ENCODE results near the gene FABP6. TPM values are rescaled to one million over a fixed set of nuclear protein-coding genes. Genes with fewer than 3 reads are reported as not detected.

The FABP6 gene
- total and polyA plus RNA-seq, 9 of the 15 experiments (the other 6 are each of a cell fraction or from before 2014, with no cell fraction given), result 0.11 to 0.33 (median 0.21) TPM; not detected in 4

- peak; percentile 94 for ATAC-seq
- intact Hi-C loops (cut with micrococcal nuclease), result loop anchor here (1.0 to 5.0 kb wide), 2 partner anchors 17 to 179 kb away; no protein-coding TSS in a partner anchor
- peak overlapping the region; percentile 87 for H3K4me2 ChIP-seq (ENCODE audit: insufficient read depth, low read length)
- TF ChIP-seq NUFIP1 (IDR thresholded peaks at IDR 0.05; ENCODE audit: partially characterized antibody), result peak; percentile 6
- TF ChIP-seq ELF1 (tag; IDR thresholded peaks at IDR 0.05), result 0 out of 2 replicates have a peak, but pooled peaks have one; percentile 44
- TF ChIP-seq CHD4 (IDR thresholded peaks at IDR 0.05; ENCODE audit: insufficient read depth, insufficient replicate concordance, low read depth, low read length, poor library complexity, severe bottlenecking), result no peak
- peak; percentile 64 for TF ChIP-seq USF1 (CRISPR knock-in tag; IDR thresholded peaks at IDR 0.05)
- peak; percentile 86 for TF ChIP-seq ATF3 (IDR thresholded peaks at IDR 0.05)
- peak; percentile 66 for TF ChIP-seq ATF3 (CRISPR knock-in tag; conservative IDR thresholded peaks at IDR 0.05)
- TF ChIP-seq L3MBTL2 (IDR thresholded peaks at IDR 0.05), result peak; percentile 95
- peak; percentile 77 for TF ChIP-seq ZNF24 (IDR thresholded peaks at IDR 0.05)
- TF ChIP-seq GATAD2B (IDR thresholded peaks at IDR 0.05; ENCODE audit: borderline replicate concordance), result peak; percentile 83
- peak; percentile 91 for TF ChIP-seq MBD2 (IDR thresholded peaks at IDR 0.05; ENCODE audit: borderline replicate concordance, low read depth)
- TF ChIP-seq KDM1A (IDR thresholded peaks at IDR 0.05), result peak; percentile 99
- TF ChIP-seq HDAC3 (IDR thresholded peaks at IDR 0.05; ENCODE audit: borderline replicate concordance, partially characterized antibody), result peak; percentile 98
- peak; percentile 41; the same call in 1 of the 2 replicates for TF ChIP-seq RAD51 (IDR thresholded peaks at IDR 0.05; ENCODE audit: borderline replicate concordance, low read depth)
- TF ChIP-seq EZH2 (IDR thresholded peaks at IDR 0.05; ENCODE audit: borderline replicate concordance, low read depth, low read length), result no peak; the same call in 1 of the 2 replicates
- no peak for TF ChIP-seq PURB (CRISPR knock-in tag; IDR thresholded peaks at IDR 0.05; ENCODE audit: low read depth)
- peak; percentile 58 to 72 for TF ChIP-seq E2F6 (IDR thresholded peaks at IDR 0.05; ENCODE audit: borderline replicate concordance in 1 of 2, extremely low read depth in 1 of 2, insufficient read depth in 1 of 2, insufficient read length in 1 of 2, low read depth in 1 of 2, low read length in 1 of 2, poor library complexity in 1 of 2, severe bottlenecking in 1 of 2)
- TF ChIP-seq ZNF263 (CRISPR knock-in tag; IDR thresholded peaks at IDR 0.05; ENCODE audit: borderline replicate concordance), result no peak
- TF ChIP-seq DDX20 (tag; IDR thresholded peaks at IDR 0.05; ENCODE audit: low read depth), result no peak
- TF ChIP-seq ZNF316 (IDR thresholded peaks at IDR 0.05), result no peak
Observed at GRCh38 chr5:160260881-160261815, 31.8 kb downstream of the FABP6 start.

More at GRCh38 chr5:160260881-160261815, 31.8 kb downstream of the FABP6 start:
- Histone ChIP-seq H3K9me1 (ENCODE audit: control insufficient read depth, insufficient read depth, low read length) (peaks cover 8% of the 10 kb centered on the region), H3K4me3 (no peak overlapping the region), H2AFZ (ENCODE audit: low read depth, low read length) (peak overlapping the region; percentile 72), H3K36me3 (ENCODE audit: control insufficient read depth, insufficient read depth, low read length) (no peaks in the 10 kb centered on the region), H4K20me1 (replicated peaks; ENCODE audit: control insufficient read depth, insufficient read depth, low read length) (peaks cover 5% of the 10 kb centered on the region; the same call in 1 of the 2 replicates), H3K27ac (ENCODE audit: extremely low read depth, low read depth, low read length) (peak overlapping the region; percentile 87), H3K9me3 (replicated peaks; ENCODE audit: control insufficient read depth, insufficient read depth, low read depth, low read length) (no peaks in the 10 kb centered on the region), H3K9ac (ENCODE audit: insufficient read depth in 1 of 2, low read depth in 2 of 2, low read length in 2 of 2) (peak overlapping the region in 1 of 2 experiments; percentile 60; a peak in 3 of 4 replicates), H3K4me1 (replicated peaks in 1 of 2; ENCODE audit: control insufficient read depth in 2 of 2, insufficient read depth in 2 of 2, low read length in 2 of 2) (peaks cover 29 to 36% of the 10 kb centered on the region in 2 experiments), H3K27me3 (ENCODE audit: control insufficient read depth in 2 of 2, insufficient read depth in 2 of 2, low read length in 2 of 2) (no peaks in the 10 kb centered on the region), H3K79me2 (ENCODE audit: control insufficient read depth, insufficient read depth, low read length) (no peaks in the 10 kb centered on the region)
- peak; percentile 93 to 97 (median 94) for DNase-seq (ENCODE audit: extremely low read depth in 1 of 4, low spot score in 3 of 4)
- FAIRE-seq, result peak; percentile 100
- POLR2A ChIA-PET, result interaction anchor here (0.6 to 2.2 kb wide), 11 partner anchors 9 to 211 kb away, joined by 3 to 13 read pairs (median 4); no protein-coding TSS in a partner anchor
- 0% methylated on average over 21 of the region's 22 CpGs for WGBS (ENCODE audit: insufficient coverage, low coverage, missing lambda C conversion rate)
- in situ Hi-C loops (cut with MboI), result no loop called here
- BruUV-seq (replicated peaks), result no TSS peak
- CTCF ChIA-PET (ENCODE audit: low intra/inter-chr PET ratio), result no interaction called here

Measured in K562 (cell line).